Activated CD8-positive, alpha-beta memory T cell treated with anti-CD3 and anti-CD28 coated beads, Interleukin-2, amount 50 U/mL, for 4 hours (primary cell): ENCODE data around the gene PFKFB2.

Experiments used
- DNase-seq: peaks from one replicate; pipeline ENCODE4 v3.0.0-alpha.2; 2020

PFKFB2 gene

GRCh38 chr1:207093944-207094343 is 40.9 kb downstream of the PFKFB2 start:
- no peak for DNase-seq

GRCh38 chr1:207097871-207098324 is 44.8 kb downstream of the PFKFB2 start:
- DNase-seq, result no peak

DNA sequence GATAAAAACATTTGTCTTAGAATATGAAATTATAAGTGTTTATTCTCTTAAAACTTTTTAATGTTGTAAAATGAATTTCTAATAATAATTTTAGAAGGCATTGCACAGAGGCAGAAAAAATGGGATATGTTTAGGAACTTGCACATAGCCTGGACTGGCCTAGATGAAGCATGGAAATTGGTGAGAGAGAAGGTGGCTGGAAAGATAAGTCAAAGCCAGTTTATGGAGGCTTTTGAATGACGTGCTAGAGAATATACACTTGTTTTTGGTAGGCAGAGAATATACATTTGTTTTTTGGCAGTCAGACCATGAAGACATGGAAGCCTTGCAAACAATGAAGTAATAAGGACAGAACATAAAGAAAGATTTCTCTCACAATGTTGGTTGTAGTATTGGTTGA is 48.6 kb downstream of the PFKFB2 start:
- DNase-seq, result no peak

- DNase-seq, result no peak
These were observed 49.1 kb downstream of the PFKFB2 start for GRCh38 chr1:207102146-207102545.

DNA sequence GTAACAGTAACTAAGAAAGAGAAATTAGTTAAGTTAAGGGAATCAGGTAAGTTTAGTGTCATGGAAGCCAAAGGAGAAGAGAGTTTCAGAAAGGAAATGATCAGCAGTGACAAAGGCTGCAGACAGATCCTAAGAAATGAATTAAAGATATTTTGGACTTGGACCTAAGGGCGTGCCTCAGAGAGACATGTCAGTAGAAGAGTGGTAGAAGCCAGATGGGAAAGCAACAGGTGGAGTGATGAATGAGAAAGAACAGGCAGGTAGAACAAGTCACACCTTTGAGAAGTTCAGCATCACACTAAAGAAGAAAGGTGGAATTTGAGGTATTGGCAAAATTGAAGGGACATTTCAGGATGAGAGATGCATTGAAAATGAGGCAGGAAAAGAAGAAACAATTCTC is 49.6 kb downstream of the PFKFB2 start:
- no peak for DNase-seq

DNA sequence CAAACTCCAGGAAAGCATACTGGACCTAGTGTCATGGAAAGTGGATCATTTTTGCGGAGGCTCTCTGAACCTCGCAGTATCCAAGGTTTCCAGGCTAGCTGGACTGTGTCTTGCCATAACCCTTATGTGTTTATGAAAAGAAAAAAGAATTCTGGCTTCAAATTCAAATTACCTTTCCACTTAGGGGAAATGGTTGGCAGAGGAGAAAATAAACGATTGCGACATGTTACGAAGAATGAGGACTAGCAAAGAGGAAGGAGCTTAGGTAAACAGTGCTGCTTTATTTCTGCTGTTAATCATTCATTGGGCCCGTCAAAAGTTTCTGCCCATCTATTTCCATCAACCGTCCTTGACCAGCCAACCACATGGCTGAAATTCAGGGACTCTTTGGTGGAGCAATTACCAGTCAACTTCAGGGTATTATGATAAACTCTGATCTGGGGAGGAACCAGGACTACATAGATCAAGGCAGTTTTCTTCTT is 50.9 kb downstream of the PFKFB2 start, which contains the start of gene C4BPA:
Gene C4BPA (plus strand): TSS at position 342 of the 482 bp plus-strand sequence. CDS start 8,793 bp downstream, outside the sequence.
- DNase-seq, result no peak

DNA sequence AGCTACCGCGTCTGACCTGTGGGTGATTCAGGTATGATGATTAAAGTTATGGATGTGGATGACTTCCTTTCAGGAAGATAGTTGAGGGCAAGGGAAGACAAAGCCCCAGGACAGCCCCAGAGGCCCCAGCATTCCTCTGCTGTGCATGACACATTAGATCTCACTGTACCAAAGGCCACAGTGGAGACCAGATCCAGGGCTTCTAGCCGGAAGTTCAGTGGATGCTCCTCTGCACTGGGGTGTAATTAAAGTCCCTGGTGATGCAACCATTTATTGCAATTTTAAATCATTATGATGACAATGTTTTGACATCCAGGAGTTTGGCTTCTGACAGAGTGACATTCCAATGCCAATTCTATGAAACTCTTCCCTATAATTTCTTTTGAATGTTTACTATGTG is 55.9 kb downstream of the PFKFB2 start:
- no peak for DNase-seq

- DNase-seq, result no peak
These were observed 59.7 kb downstream of the PFKFB2 start for GRCh38 chr1:207112616-207113296.

DNA sequence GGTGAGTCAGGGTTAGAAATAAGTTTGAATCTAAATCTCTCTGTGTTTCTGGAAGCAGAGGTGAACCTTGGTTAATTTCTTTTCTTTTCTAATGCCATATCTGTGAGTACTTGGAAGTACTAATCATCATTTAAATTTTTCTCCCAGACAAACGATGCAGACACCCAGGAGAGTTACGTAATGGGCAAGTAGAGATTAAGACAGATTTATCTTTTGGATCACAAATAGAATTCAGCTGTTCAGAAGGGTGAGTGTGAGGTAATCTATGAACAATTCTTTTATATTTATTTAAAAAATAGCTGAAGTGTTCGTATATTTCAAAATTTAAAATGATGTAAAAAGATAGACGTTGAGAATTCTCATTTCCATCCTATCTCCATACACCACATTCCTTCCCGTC is 62.2 kb downstream of the PFKFB2 start:
- no peak for DNase-seq

DNA sequence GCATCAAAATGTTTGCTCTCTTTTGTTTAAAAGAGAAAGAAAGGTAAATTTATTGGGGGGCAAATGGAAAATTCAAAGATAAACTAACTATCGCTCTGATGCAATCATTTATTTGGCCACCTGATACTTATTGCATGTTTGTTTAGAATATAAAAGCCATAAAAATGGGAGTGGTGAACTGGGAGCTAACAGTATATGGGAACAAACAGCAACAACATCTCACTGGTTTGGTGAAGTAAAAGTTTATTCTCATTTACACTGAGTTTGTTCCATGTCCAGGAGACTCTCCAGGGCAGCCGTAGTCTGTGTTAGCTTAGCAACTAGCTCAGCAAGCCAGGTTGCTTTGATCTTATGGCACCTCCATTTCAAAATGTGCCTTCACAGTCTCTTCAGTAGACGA is 71.3 kb downstream of the PFKFB2 start:
- no peak for DNase-seq

GRCh38 chr1:207128336-207128921 is 75.4 kb downstream of the PFKFB2 start:
- no peak for DNase-seq

DNA sequence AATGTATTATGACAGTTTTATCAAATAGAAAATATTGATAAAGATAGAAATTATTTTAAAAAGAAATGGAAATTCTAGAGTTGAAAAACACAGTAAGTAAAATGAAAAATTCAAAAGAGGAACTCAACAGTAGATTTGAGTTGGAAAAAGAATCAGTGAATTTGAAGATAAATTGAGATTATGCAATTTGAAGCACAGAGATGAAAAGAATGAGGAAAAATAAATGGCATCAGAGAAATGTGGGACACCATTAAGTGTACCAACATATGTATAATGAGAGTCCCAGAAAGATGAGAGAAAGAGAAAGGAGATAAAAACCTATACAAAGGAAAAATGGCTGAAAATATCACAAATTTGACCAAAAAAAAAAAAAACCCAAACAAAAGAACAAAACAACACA is 76.0 kb downstream of the PFKFB2 start:
- no peak for DNase-seq
